ENCODE results near the gene HMCN2. TPM values are rescaled to one million over a fixed set of nuclear protein-coding genes. Genes with fewer than 3 reads are reported as not detected.

The HMCN2 gene
- total RNA-seq, 4 donors from 2014 or later = 1.8 to 46.7 (median 24.4) TPM

DNA sequence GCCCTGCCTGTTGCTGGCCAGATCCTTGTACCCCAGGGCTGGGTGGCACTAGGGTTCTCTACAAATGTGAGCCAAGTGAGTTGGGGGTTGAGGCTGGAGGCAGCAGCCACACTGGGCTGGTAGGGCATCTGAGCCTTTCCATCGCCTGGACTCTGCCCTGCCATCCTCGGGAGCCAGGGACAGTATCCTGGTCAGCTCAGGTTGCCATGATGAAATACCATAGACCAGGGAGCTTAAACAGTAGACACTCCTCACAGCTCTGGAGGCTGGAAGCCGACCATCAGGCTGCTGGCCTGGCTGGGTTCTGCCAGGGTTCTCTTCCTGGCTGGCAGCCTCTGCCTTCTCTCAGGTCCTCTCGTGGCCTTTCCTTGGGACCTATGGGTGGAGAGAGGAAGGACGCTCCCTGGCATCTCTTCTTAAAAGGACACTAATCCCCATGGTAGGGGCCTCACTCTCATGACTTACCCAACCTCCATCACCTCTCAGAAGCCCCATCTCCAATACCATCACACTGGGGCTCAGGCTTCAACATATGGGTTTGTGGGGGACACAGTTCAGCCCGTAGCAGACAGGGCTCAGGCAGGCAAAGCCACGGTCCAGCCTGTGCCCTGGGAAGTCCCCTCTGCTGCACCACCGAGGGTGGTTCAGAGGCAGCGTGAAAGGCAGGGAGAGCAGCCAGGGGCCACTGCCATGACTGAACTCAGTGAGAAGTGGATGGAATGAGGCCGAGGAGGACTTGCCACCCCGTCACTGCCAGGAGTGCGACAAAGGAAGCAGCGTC lies 50.1 kb downstream of the HMCN2 start:
- intact Hi-C loops (cut with DNase I; ENCODE audit: low total_unique reads) = no loop called here
- Histone ChIP-seq H3K36me3 (no peaks in the 10 kb centered on the region), H3K9me3 (no peaks in the 10 kb centered on the region), H3K4me1 (peaks cover 0 to 6% of the 10 kb centered on the region in 2 donors), H3K27me3 (no peaks in the 10 kb centered on the region), H3K4me3 (no peak overlapping the region), H3K27ac (no peak overlapping the region)
- no peak for DNase-seq
- TF ChIP-seq, protein P1, sequence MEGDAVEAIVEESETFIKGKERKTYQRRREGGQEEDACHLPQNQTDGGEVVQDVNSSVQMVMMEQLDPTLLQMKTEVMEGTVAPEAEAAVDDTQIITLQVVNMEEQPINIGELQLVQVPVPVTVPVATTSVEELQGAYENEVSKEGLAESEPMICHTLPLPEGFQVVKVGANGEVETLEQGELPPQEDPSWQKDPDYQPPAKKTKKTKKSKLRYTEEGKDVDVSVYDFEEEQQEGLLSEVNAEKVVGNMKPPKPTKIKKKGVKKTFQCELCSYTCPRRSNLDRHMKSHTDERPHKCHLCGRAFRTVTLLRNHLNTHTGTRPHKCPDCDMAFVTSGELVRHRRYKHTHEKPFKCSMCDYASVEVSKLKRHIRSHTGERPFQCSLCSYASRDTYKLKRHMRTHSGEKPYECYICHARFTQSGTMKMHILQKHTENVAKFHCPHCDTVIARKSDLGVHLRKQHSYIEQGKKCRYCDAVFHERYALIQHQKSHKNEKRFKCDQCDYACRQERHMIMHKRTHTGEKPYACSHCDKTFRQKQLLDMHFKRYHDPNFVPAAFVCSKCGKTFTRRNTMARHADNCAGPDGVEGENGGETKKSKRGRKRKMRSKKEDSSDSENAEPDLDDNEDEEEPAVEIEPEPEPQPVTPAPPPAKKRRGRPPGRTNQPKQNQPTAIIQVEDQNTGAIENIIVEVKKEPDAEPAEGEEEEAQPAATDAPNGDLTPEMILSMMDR (IDR thresholded peaks at IDR 0.05) = no peak
- no peak for TF ChIP-seq POLR2A (IDR thresholded peaks at IDR 0.05)

DNA sequence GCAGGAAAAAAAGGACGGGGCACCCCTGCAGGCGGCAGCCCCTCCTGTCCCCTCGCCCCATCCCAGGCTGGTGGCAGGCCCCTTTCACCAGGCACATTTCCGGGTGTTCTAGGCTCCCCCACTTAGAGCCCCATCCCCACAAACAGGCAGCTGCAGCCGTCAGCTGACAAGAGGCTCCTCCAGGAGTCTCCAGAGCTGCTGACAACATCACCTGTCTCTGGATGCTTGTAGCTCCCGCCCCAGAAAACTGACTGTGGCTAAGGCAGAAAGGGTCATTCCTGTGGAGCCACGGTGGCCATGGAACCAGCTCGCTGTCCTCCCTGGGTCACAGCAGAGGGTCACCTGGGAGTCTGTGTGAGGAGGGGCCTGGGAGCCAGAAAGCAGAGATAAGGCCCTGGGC lies 50.9 kb downstream of the HMCN2 start:
- no peak overlapping the region for H3K27ac ChIP-seq
- DNase-seq = no peak
- H3K9me3 ChIP-seq = no peaks in the 10 kb centered on the region
- TF ChIP-seq, protein P1 (IDR thresholded peaks at IDR 0.05) = no peak
- TF ChIP-seq POLR2A (IDR thresholded peaks at IDR 0.05) = no peak
- peaks cover 0 to 6% of the 10 kb centered on the region in 2 donors for H3K4me1 ChIP-seq
- H3K4me3 ChIP-seq = no peak overlapping the region
- intact Hi-C loops (cut with DNase I; ENCODE audit: low total_unique reads) = no loop called here
- H3K27me3 ChIP-seq = no peaks in the 10 kb centered on the region
- H3K36me3 ChIP-seq = no peaks in the 10 kb centered on the region

DNA sequence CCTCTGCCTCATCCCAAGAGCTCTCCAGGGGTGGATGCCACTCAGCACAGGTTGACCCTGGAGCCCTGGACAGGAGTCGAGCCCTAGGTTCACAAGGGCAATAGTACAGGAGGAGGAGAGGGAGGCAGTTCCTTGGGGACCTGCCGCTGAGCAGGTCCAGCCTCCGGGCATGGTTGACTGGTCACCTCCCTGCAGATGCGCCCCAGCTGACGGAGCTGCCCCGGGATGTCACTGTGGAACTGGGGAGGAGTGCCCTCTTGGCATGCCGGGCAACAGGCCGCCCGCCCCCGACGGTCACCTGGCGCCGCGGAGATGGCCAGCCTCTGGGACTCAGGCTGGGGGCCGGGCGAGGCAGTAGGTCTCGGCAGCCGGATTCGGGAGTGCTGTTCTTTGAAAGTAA lies 53.7 kb downstream of the HMCN2 start:
- Histone ChIP-seq H3K36me3 (no peaks in the 10 kb centered on the region), H3K27ac (peak overlapping the region in 1 of 2 donors; percentile 74), H3K27me3 (no peaks in the 10 kb centered on the region), H3K4me3 (no peak overlapping the region), H3K9me3 (no peaks in the 10 kb centered on the region), H3K4me1 (peaks cover 0 to 6% of the 10 kb centered on the region in 2 donors)
- DNase-seq = no peak
- intact Hi-C loops (cut with DNase I; ENCODE audit: low total_unique reads) = no loop called here
- TF ChIP-seq POLR2A (IDR thresholded peaks at IDR 0.05) = no peak
- TF ChIP-seq, protein P1 (IDR thresholded peaks at IDR 0.05) = no peak

DNA sequence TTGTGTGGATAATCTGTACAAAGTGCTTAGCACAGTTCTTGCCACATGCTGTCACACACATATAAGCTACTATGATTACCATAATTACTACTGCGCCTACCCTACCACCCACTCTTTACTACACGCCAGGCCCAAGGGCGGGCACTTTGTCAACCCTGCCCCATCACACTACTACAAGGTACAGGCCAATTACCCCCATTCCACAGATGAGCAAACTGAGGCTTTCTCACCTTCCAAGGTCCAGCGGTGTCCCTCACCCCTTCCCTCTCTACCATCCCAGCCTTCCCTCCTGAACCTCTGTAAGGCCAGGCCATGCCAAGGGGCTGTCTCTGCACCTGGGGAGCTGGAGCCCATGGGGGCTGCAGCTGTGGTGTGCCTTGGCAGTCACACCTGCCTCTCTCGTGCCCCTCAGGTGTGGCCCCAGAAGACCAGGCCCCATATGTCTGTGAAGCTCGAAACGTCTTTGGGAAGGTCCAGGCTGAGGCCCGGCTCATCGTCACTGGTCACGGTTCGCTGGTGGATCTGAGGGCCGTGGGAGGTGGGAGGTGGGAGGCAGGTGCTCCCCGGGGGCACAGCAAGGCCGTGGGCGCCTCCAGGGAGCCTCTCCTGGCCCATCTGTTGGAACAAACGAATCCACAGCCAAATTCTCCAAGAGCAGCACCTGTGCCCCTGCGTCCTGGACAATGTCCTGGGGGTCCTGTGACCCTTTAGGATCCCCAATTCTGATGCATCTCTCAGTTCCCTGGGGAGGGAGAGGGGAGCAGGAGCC lies 54.6 kb downstream of the HMCN2 start:
- H3K4me3 ChIP-seq = no peak overlapping the region
- no peak overlapping the region for H3K27ac ChIP-seq
- intact Hi-C loops (cut with DNase I; ENCODE audit: low total_unique reads) = no loop called here

More for the DNA sequence above, 54.6 kb downstream of the HMCN2 start:
- TF ChIP-seq, protein P1 (IDR thresholded peaks at IDR 0.05) = no peak
- TF ChIP-seq POLR2A (IDR thresholded peaks at IDR 0.05) = no peak
- DNase-seq = no peak
- no peaks in the 10 kb centered on the region for H3K27me3 ChIP-seq
- H3K36me3 ChIP-seq = no peaks in the 10 kb centered on the region
- H3K9me3 ChIP-seq = no peaks in the 10 kb centered on the region
- peaks cover 0 to 6% of the 10 kb centered on the region in 2 donors for H3K4me1 ChIP-seq

Measured in uterus (tissue), 4 donors.